Hepatocyte (in vitro differentiated cells): ENCODE results near the gene LZIC.

Source experiments
- EZH2 ChIP-seq: fragments of 200-600 bp; sonication (generic); IDR thresholded peaks from 2 replicates; pipeline ENCODE4 v1.6.1; 2016; ENCODE audit warnings: antibody characterized with exemption, mild to moderate bottlenecking, borderline replicate concordance
- EZH2phosphoT487 ChIP-seq: fragments of 200-600 bp; sonication (generic); IDR thresholded peaks from one replicate; pipeline ENCODE4 v1.6.1; 2018; ENCODE audit warnings: antibody characterized with exemption, mild to moderate bottlenecking, low read depth, moderate library complexity; ENCODE audit not compliant: unreplicated experiment, severe bottlenecking
- TF ChIP-seq, protein P1 (sequence below): fragments of 200-600 bp; sonication (generic); IDR thresholded peaks from 2 replicates; pipeline ENCODE4 v1.5.1; 2016; ENCODE audit warnings: antibody characterized with exemption, mild to moderate bottlenecking; ENCODE audit not compliant: poor library complexity

DNA sequence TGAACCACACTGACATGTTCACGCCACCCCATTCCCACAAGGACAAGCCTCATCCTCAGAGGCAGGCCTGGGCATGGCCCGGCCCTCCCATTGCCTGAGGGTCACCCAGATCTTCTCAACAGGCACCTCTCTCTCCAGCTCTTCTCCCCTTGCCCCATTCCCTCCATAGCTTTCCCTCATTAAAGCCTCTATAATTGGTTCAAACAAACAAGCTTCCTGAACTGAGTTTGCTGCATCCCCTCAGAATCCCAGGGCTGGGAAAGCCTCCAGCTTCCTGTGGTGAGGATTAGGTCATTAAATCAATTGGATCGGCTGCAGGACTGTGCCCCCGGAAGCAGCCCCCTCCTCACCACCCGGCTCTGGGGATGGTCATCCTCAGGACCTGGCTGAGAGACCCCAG lies 52.0 kb downstream of the LZIC start:
- TF ChIP-seq, protein P1, sequence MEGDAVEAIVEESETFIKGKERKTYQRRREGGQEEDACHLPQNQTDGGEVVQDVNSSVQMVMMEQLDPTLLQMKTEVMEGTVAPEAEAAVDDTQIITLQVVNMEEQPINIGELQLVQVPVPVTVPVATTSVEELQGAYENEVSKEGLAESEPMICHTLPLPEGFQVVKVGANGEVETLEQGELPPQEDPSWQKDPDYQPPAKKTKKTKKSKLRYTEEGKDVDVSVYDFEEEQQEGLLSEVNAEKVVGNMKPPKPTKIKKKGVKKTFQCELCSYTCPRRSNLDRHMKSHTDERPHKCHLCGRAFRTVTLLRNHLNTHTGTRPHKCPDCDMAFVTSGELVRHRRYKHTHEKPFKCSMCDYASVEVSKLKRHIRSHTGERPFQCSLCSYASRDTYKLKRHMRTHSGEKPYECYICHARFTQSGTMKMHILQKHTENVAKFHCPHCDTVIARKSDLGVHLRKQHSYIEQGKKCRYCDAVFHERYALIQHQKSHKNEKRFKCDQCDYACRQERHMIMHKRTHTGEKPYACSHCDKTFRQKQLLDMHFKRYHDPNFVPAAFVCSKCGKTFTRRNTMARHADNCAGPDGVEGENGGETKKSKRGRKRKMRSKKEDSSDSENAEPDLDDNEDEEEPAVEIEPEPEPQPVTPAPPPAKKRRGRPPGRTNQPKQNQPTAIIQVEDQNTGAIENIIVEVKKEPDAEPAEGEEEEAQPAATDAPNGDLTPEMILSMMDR: no peak
- TF ChIP-seq EZH2: no peak
- no peak for TF ChIP-seq EZH2phosphoT487
